K562 (cell line): Measurements from ENCODE around the gene MAP2K6. TPM values are rescaled to one million over a fixed set of nuclear protein-coding genes. Genes with fewer than 3 reads are reported as not detected.

Experiments used
- ATAC-seq: fragments of 200-7000 bp; cut with Tn5 transposase; 3 replicates; pipeline ENCODE4 v1.9.1; 2020; ENCODE audit warnings: moderate library complexity
- BruUV-seq: library from RNA; stranded (reverse); fragments of 400-500 nt; replicated peaks from 2 replicates; lab custom pipeline; 2021; lab: Mats Ljungman, UMichigan
- CTCF ChIA-PET: fragments of 300-600 bp; formaldehyde crosslinking; extraction: SDS; loops from one replicate; lab custom pipeline; 2021; ENCODE audit warnings: low intra/inter-chr PET ratio; lab: Yijun Ruan, JAX
- POLR2A ChIA-PET: fragments of 300-600, 350-650 bp; sonication (Branson Sonifier 250); formaldehyde crosslinking; extraction: SDS; loops from one replicate; lab custom pipeline; 2021; ENCODE audit warnings: antibody characterized with exemption, inconsistent platforms; lab: Yijun Ruan, JAX
- DNase-seq, 4 experiments: peaks; one replicate each; pipeline versions ENCODE4 v3.0.0 to v3.0.0-alpha.2; 2011 to 2018; ENCODE audit warnings: low spot score in 3 of 4, mixed read lengths in 3 of 4; ENCODE audit errors: extremely low read depth in 1 of 4
- FAIRE-seq: peaks from 2 replicates; lab custom pipeline; 2011; peaks lifted over from hg19 to GRCh38; lab: Jason Lieb, UNC
- H2AFZ ChIP-seq: 2 replicates; pipeline ENCODE4 v1.6.0; 2011; ENCODE audit warnings: low read depth, low read length, control low read depth, inconsistent platforms
- H3K27ac ChIP-seq: fragments of 200-600 bp; 3 replicates; pipeline ENCODE4 v1.8.0; 2011; ENCODE audit warnings: low read depth, mild to moderate bottlenecking, control low read depth, inconsistent platforms, low read length, moderate library complexity, mixed read lengths; ENCODE audit errors: extremely low read depth
- H3K27me3 ChIP-seq, 2 experiments: fragments of 300-600 bp in 1 of 2; 2 replicates in 1 of 2; 3 replicates in 1 of 2; pipeline versions ENCODE4 v1.6.0 to v1.8.0; 2011; ENCODE audit warnings: inconsistent platforms in 2 of 2, low read length in 2 of 2, mild to moderate bottlenecking in 1 of 2, mixed read lengths in 1 of 2, moderate library complexity in 1 of 2; ENCODE audit not compliant: control insufficient read depth in 2 of 2, insufficient read depth in 2 of 2
- H3K36me3 ChIP-seq: fragments of 300-600 bp; 3 replicates; pipeline ENCODE4 v1.8.0; 2011; ENCODE audit warnings: mild to moderate bottlenecking, low read length, inconsistent platforms; ENCODE audit not compliant: control insufficient read depth, insufficient read depth
- H3K4me1 ChIP-seq, 2 experiments: fragments of 200-600 bp in 1 of 2; replicated peaks in 1 of 2; 2 replicates in 1 of 2; 3 replicates in 1 of 2; pipeline versions ENCODE4 v1.5.1 to v1.8.0; 2011; ENCODE audit warnings: inconsistent platforms in 2 of 2, low read length in 2 of 2, mild to moderate bottlenecking in 1 of 2, mixed read lengths in 1 of 2, moderate library complexity in 1 of 2; ENCODE audit not compliant: control insufficient read depth in 2 of 2, insufficient read depth in 2 of 2
- H3K4me2 ChIP-seq: 2 replicates; pipeline ENCODE4 v1.6.1; 2011; ENCODE audit warnings: low read length, control low read depth, inconsistent platforms, mixed read lengths; ENCODE audit not compliant: insufficient read depth
- H3K4me3 ChIP-seq: fragments of 200-600 bp; sonication (generic), shearing (Covaris generic); 2 replicates; pipeline ENCODE4 v1.5.1; 2016; ENCODE audit warnings: control low read depth, inconsistent platforms
- H3K79me2 ChIP-seq: fragments of 200-600 bp; 3 replicates; pipeline ENCODE4 v1.8.0; 2011; ENCODE audit warnings: low read length, inconsistent platforms; ENCODE audit not compliant: control insufficient read depth, insufficient read depth
- H3K9ac ChIP-seq, 2 experiments: 2 replicates each; pipeline versions ENCODE4 v1.6.0 to v1.6.1; 2011; ENCODE audit warnings: low read depth in 2 of 2, low read length in 2 of 2, control low read depth in 1 of 2, inconsistent platforms in 1 of 2, mild to moderate bottlenecking in 1 of 2, mixed read lengths in 1 of 2; ENCODE audit not compliant: insufficient read depth in 1 of 2
- H3K9me1 ChIP-seq: one replicate; pipeline ENCODE4 v1.6.0; 2011; ENCODE audit warnings: inconsistent platforms, mild to moderate bottlenecking, low read length, moderate library complexity; ENCODE audit not compliant: control insufficient read depth, insufficient read depth
- H3K9me3 ChIP-seq: replicated peaks from 2 replicates; pipeline ENCODE4 v1.5.1; 2011; ENCODE audit warnings: low read depth, low read length, inconsistent platforms; ENCODE audit not compliant: control insufficient read depth, insufficient read depth
- H4K20me1 ChIP-seq: replicated peaks from 2 replicates; pipeline ENCODE4 v1.6.1; 2011; ENCODE audit warnings: low read length, inconsistent platforms, mixed read lengths; ENCODE audit not compliant: control insufficient read depth, insufficient read depth
- ATF1 ChIP-seq, 2 experiments: fragments of 450-650 bp in 1 of 2; IDR thresholded peaks; 2 replicates each; pipeline ENCODE4 v1.6.1; 2016; ENCODE audit warnings: missing compliant biosample characterization in 1 of 2, missing genetic modification characterization in 1 of 2
- BDP1 ChIP-seq: IDR thresholded peaks from 3 replicates; pipeline ENCODE4 v1.6.1; 2011; ENCODE audit not compliant: insufficient read length, insufficient read depth
- BRD4 ChIP-seq: fragments of 200-600 bp; sonication (generic); IDR thresholded peaks from 2 replicates; pipeline ENCODE4 v1.6.1; 2017; ENCODE audit warnings: inconsistent platforms
- CHD1 ChIP-seq: fragments of 200-600 bp; sonication (generic); IDR thresholded peaks from one replicate; pipeline ENCODE4 v1.6.1; 2012; ENCODE audit warnings: mild to moderate bottlenecking, moderate library complexity, low read length, inconsistent platforms
- FOXJ2 ChIP-seq: fragments of 200-800 bp; sonication (Bioruptor generic); IDR thresholded peaks from 2 replicates; pipeline ENCODE4 v1.6.1; 2016; ENCODE audit warnings: missing genetic modification characterization, missing compliant biosample characterization
- HMGN3 ChIP-seq: IDR thresholded peaks from 2 replicates; pipeline ENCODE4 v1.6.1; 2011; ENCODE audit warnings: borderline replicate concordance, low read depth, mild to moderate bottlenecking, mixed read lengths, low read length; ENCODE audit not compliant: insufficient read length; ENCODE audit errors: extremely low read depth
- ILF3 ChIP-seq: fragments of 450-650 bp; IDR thresholded peaks from 2 replicates; pipeline ENCODE4 v1.6.1; 2018; ENCODE audit warnings: antibody characterized with exemption, mild to moderate bottlenecking, moderate library complexity, borderline replicate concordance
- LEF1 ChIP-seq: fragments of 450-650 bp; IDR thresholded peaks from 2 replicates; pipeline ENCODE4 v1.6.1; 2016; ENCODE audit warnings: mild to moderate bottlenecking
- MYC ChIP-seq, 2 experiments: fragments of 250-450 bp in 1 of 2; sonication (Bioruptor Pico) in 1 of 2; IDR thresholded peaks; 2 replicates each; pipeline versions ENCODE4 v1.5.1 to v1.6.1; 2012 to 2021; ENCODE audit warnings: low read depth in 2 of 2, borderline replicate concordance in 1 of 2, improper control_type of control experiment in 1 of 2, low read length in 1 of 2, mild to moderate bottlenecking in 1 of 2, moderate library complexity in 1 of 2
- NFXL1 ChIP-seq: fragments of 450-650 bp; formaldehyde crosslinking; IDR thresholded peaks from 2 replicates; pipeline ENCODE4 v1.4.0; 2021; ENCODE audit warnings: mild to moderate bottlenecking
- RBM39 ChIP-seq: fragments of 200-400 bp; formaldehyde crosslinking; optimal IDR thresholded peaks from 2 replicates; pipeline ENCODE3; 2018; ENCODE audit warnings: low read depth, low read length
- TBL1XR1 ChIP-seq, 2 experiments: IDR thresholded peaks; 2 replicates each; pipeline ENCODE4 v1.6.1; 2012; ENCODE audit warnings: improper control_type of control experiment in 2 of 2, low read length in 2 of 2, mild to moderate bottlenecking in 1 of 2
- ZBTB26 ChIP-seq: fragments of 450-650 bp; formaldehyde crosslinking; IDR thresholded peaks from 2 replicates; pipeline ENCODE4 v1.4.0; 2022; ENCODE audit warnings: missing genetic modification characterization
- ZFP36 ChIP-seq: fragments of 150-350 bp; IDR thresholded peaks from 2 replicates; pipeline ENCODE4 v1.6.1; 2018; ENCODE audit warnings: low read length, low read depth; ENCODE audit not compliant: partially characterized antibody
- ZKSCAN3 ChIP-seq: fragments of 250-450 bp; sonication (Bioruptor Pico); IDR thresholded peaks from 2 replicates; pipeline ENCODE4 v1.4.0; 2020
- ZNF165 ChIP-seq: fragments of 250-450 bp; sonication (Bioruptor Pico); IDR thresholded peaks from 2 replicates; pipeline ENCODE4 v1.4.0; 2020; ENCODE audit warnings: borderline replicate concordance
- ZNF3 ChIP-seq: fragments of 250-450 bp; sonication (Bioruptor Pico); IDR thresholded peaks from 2 replicates; pipeline ENCODE4 v1.5.0; 2021; ENCODE audit warnings: mild to moderate bottlenecking, moderate library complexity
- ZNF561 ChIP-seq: fragments of 450-650 bp; formaldehyde crosslinking; conservative IDR thresholded peaks from 2 replicates; pipeline ENCODE4 v1.4.0; 2020; ENCODE audit warnings: mild to moderate bottlenecking, moderate library complexity
- WGBS: fragments of 100-300 bp; shearing (Covaris generic); methylation state at CpG from one replicate; pipeline ENCODE4 v1.1.6; 2016; ENCODE audit warnings: low coverage, mixed read lengths; ENCODE audit not compliant: insufficient coverage; ENCODE audit errors: missing lambda C conversion rate; 5-methylcytosine and 5-hydroxymethylcytosine counted together
- in situ Hi-C: fragments of 300-500 bp; cut with MboI; formaldehyde crosslinking; loops from 4 replicates; pipeline ENCODE4 v1.15.0; 2018; ENCODE audit warnings: inconsistent platforms, mixed read lengths
- intact Hi-C: fragments of 100-400 bp; cut with micrococcal nuclease; formaldehyde crosslinking; loops from 2 replicates; pipeline ENCODE4 v1.14.2; 2022
- polyA plus RNA-seq, 8 experiments: library from polyadenylated mRNA; depleted of rRNA in 4 of 8; stranded (reverse) in 5 of 8; unstranded in 3 of 8; fragments of >200 nt; fragmentation: Nextera tagmentation in 2 of 8; fragmentation: Illumina TruSeq in 1 of 8; extraction: Ambion mirVana in 2 of 8; extraction: Trizol in 1 of 8; gene quantifications; 2 replicates each; pipeline versions ENCODE4 v1.2.1 to v1.2.3, GENCODE V29; 2011 to 2014; ENCODE audit warnings: inconsistent platforms in 1 of 8, missing spikeins in 1 of 8
- total RNA-seq, 7 experiments: library from RNA; depleted of rRNA in 6 of 7; stranded (reverse); fragments of >200 nt in 6 of 7; fragmentation: Illumina TruSeq in 2 of 7; extraction: Trizol in 2 of 7; gene quantifications; 2 replicates each; pipeline versions ENCODE4 v1.2.1 to v1.2.3, GENCODE V29; 2011 to 2021; ENCODE audit warnings: low replicate concordance in 1 of 7
- TF ChIP-seq, protein P1 (sequence below): sonication (generic); formaldehyde crosslinking; IDR thresholded peaks from 2 replicates; pipeline ENCODE4 v1.4.0; 2020; ENCODE audit warnings: mild to moderate bottlenecking, missing genetic modification reagents
- TF ChIP-seq, protein P2 (sequence below): fragments of 200-800 bp; sonication (Bioruptor generic); IDR thresholded peaks from 2 replicates; pipeline ENCODE4 v1.6.1; 2017; ENCODE audit warnings: missing genetic modification characterization, missing compliant biosample characterization

MAP2K6 gene
- total and polyA plus RNA-seq, 9 of the 15 experiments (the other 6 are each of a cell fraction or from before 2014, with no cell fraction given) = 0.07 to 0.13 TPM; not detected in 7

DNA sequence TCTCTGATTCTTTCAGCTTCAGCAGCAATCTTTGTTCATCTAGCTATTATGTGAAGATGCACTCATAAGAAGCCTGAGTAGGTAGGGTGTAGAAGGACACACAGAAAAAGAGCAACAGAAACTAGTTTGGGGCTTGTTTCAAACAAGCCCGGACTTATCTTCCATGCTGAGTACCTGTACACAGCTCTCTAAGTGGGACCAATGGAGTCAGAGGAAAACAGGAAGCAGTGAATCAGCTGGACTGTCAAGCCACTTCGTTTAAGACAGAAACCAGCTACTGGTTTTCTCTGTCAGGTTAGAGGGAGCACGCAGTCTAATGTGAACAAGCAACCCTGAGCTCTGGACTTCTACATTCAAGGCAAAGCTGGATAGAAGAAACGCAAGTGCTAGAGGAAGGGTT, 16.0 kb downstream of the MAP2K6 start:
- CTCF ChIA-PET = no interaction called here
- H2AFZ ChIP-seq = no peak overlapping the region
- no peak for ATAC-seq
- H3K36me3 ChIP-seq = no peaks in the 10 kb centered on the region
- intact Hi-C loops = no loop called here
- in situ Hi-C loops = no loop called here
- H4K20me1 ChIP-seq = no peaks in the 10 kb centered on the region
- H3K9me1 ChIP-seq = no peaks in the 10 kb centered on the region
- peaks cover 0 to 2% of the 10 kb centered on the region in 2 experiments; a peak in 1 of 5 replicates for H3K27me3 ChIP-seq
- WGBS = 0% methylated on average over 4 of the region's 4 CpGs
- H3K4me2 ChIP-seq = no peak overlapping the region
- H3K4me3 ChIP-seq = no peak overlapping the region
- no TSS peak for BruUV-seq
- no peaks in the 10 kb centered on the region for H3K9me3 ChIP-seq
- POLR2A ChIA-PET = interaction anchor here (0.6 to 0.8 kb wide), 2 partner anchors 18 to 111 kb away, joined by 3 read pairs; no protein-coding TSS in a partner anchor
- no peak overlapping the region for H3K27ac ChIP-seq
- no peak overlapping the region for H3K9ac ChIP-seq
- H3K4me1 ChIP-seq = no peaks in the 10 kb centered on the region
- H3K79me2 ChIP-seq = no peaks in the 10 kb centered on the region
- DNase-seq = no peak
- TF ChIP-seq ZNF3 (CRISPR knock-in tag) = no peak
- TF ChIP-seq FOXJ2 (tag) = no peak
- TF ChIP-seq BRD4 = no peak
- no peak for TF ChIP-seq ZKSCAN3 (CRISPR knock-in tag)
- no peak for TF ChIP-seq HMGN3
- no peak for TF ChIP-seq TBL1XR1 (IDR thresholded peaks at IDR 0.05; ENCODE audit: low read length in 2 of 2)
- no peak for TF ChIP-seq LEF1
- no peak for TF ChIP-seq NFXL1 (CRISPR knock-in tag)
- TF ChIP-seq ATF1 (CRISPR knock-in tag; IDR thresholded peaks at IDR 0.05) = no peak
- TF ChIP-seq ATF1 (tag; IDR thresholded peaks at IDR 0.05) = no peak
- TF ChIP-seq MYC (IDR thresholded peaks at IDR 0.05; ENCODE audit: low read depth, low read length) = no peak
- TF ChIP-seq MYC (CRISPR knock-in tag; IDR thresholded peaks at IDR 0.05; ENCODE audit: borderline replicate concordance, low read depth) = no peak
- no peak for TF ChIP-seq ZFP36
- TF ChIP-seq ILF3 = no peak
- TF ChIP-seq, protein P1, sequence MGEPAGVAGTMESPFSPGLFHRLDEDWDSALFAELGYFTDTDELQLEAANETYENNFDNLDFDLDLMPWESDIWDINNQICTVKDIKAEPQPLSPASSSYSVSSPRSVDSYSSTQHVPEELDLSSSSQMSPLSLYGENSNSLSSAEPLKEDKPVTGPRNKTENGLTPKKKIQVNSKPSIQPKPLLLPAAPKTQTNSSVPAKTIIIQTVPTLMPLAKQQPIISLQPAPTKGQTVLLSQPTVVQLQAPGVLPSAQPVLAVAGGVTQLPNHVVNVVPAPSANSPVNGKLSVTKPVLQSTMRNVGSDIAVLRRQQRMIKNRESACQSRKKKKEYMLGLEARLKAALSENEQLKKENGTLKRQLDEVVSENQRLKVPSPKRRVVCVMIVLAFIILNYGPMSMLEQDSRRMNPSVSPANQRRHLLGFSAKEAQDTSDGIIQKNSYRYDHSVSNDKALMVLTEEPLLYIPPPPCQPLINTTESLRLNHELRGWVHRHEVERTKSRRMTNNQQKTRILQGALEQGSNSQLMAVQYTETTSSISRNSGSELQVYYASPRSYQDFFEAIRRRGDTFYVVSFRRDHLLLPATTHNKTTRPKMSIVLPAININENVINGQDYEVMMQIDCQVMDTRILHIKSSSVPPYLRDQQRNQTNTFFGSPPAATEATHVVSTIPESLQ = no peak
- TF ChIP-seq BDP1 = no peak
- no peak for TF ChIP-seq ZBTB26 (CRISPR knock-in tag)
- TF ChIP-seq, protein P2, sequence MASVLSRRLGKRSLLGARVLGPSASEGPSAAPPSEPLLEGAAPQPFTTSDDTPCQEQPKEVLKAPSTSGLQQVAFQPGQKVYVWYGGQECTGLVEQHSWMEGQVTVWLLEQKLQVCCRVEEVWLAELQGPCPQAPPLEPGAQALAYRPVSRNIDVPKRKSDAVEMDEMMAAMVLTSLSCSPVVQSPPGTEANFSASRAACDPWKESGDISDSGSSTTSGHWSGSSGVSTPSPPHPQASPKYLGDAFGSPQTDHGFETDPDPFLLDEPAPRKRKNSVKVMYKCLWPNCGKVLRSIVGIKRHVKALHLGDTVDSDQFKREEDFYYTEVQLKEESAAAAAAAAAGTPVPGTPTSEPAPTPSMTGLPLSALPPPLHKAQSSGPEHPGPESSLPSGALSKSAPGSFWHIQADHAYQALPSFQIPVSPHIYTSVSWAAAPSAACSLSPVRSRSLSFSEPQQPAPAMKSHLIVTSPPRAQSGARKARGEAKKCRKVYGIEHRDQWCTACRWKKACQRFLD (CRISPR knock-in tag) = no peak
- no peak for TF ChIP-seq CHD1
- no peak for TF ChIP-seq ZNF165
- TF ChIP-seq RBM39 = no peak
- no peak for TF ChIP-seq ZNF561 (CRISPR knock-in tag)
- FAIRE-seq = no peak
